Suppressor macrophage treated with lipopolysaccharide for 1 hour (primary cell): Measurements from ENCODE around the gene CALN1.
A peak's percentile ranks its signal among the peaks of the same experiment; 100 is the strongest.

Experiments
- DNase-seq, 3 donors: peaks; one replicate each; pipeline ENCODE4 v3.0.0-alpha.2; 2020 to 2022

CALN1 gene

GRCh38 chr7:72030994-72031667, 381.0 kb downstream of the CALN1 start:
- no peak for DNase-seq

GRCh38 chr7:72028267-72028666, 383.9 kb downstream of the CALN1 start:
- no peak for DNase-seq

DNA sequence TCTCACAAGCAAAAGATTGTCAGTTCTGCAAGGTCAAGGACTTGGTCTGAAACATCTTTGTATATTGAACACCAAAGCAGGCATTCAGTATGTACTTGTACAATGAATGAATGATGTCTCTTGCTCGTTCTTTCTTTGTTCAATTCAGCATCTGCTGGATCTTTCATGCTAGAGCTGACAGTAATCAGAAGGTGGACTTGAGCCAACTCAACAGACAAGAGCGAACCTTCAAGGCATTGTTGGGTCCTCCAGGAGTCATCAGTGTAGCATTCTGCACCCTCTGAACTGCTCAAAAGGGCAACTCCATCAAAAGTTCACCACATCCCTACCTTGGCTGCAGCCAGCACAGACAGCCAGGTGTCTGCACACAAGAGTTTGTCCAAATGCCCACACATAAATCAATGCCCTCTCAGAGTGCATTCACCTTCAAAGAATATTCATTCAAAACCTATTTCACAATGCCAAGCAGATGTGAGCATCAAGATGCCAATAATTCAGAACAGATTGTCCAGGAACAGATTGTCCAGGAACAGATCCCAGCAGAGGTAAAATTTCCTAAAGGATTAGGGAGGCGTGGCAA, 386.7 kb downstream of the CALN1 start:
- DNase-seq: no peak

- DNase-seq: peak in 2 of 3 donors; percentile 22 to 34
Measured at GRCh38 chr7:72023926-72024325, 388.2 kb downstream of the CALN1 start.

- no peak for DNase-seq
Measured at GRCh38 chr7:72021716-72022115, 390.4 kb downstream of the CALN1 start.

- DNase-seq: no peak
Measured at GRCh38 chr7:72020311-72020710, 391.8 kb downstream of the CALN1 start.

GRCh38 chr7:72019436-72019835, 392.7 kb downstream of the CALN1 start:
- no peak for DNase-seq

GRCh38 chr7:72017756-72018155, 394.4 kb downstream of the CALN1 start:
- no peak for DNase-seq

DNA sequence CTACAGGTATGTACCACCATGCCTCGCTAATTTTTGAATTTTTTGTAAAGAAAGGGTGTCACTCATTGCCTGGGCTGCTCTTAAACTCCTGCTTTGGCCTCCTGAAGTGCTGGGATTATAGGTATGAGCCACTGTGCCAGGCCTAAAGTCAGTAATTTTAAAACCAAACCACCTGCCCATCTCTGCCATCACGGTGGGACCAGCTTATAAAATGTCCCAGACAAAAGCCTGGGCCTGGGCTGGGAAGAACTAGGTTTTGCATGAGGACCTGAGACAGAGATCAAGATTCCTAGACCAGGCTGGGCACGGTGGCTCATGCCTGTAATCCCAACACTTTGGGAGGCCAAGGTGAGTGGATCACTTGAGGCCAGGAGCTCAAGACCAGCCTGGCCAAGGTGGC, 395.6 kb downstream of the CALN1 start:
- DNase-seq: no peak

DNA sequence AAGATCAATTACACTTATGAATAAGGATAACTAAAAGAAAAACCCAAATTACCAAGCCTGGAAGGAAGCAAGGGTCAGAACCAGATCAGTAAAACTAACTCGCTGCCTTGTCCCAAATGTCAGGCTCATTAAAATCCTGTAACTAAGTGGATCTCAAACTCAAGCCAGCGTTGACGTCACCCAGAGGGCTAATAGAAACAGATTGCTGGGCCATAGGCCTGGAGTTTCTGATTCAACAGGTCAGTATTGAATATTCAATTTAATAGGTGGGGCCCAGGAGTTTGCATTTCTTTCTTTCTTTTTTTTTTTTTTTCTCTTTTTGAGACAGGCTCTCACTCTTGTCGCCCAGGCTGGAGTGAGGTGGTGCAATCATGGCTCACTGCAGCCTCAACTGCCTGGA, 397.0 kb downstream of the CALN1 start:
- DNase-seq: no peak

DNA sequence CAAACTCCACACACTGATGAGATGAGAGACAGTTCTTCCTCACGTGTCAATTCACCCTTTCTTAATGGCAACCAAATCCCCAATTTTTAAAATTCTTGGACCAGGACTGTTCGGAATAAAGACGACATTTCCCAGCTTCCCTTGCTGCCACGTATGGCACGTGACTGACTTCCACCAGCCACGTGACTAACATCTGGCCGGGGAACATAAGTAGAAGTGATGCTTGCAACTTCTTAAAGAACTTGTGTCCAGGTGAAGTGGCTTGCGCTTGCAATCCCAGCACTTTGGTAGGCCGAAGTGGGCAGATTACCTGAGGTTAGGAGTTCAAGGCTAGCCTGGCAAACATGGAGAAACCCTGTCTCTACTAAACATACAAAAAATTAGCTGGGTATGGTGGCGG, 405.1 kb downstream of the CALN1 start:
- no peak for DNase-seq

DNA sequence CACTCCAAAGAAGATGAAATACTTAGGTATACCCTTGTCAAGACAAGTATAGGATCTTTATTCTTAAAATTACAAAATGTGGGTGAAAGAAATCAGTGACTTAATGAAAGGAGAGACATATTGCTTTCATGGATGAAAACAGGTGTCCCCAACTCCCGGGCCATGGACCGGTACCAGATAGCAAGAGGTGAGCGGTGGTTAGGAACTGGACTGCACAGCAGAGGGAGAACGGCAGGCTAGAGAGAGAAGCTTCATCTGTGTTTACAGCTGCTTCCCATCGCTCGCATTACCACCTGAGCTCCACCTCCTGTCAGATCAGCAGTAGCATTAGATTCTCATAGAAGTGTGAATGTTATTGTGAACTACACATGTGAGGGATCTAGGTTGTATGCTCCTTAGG, 408.9 kb downstream of the CALN1 start:
- no peak for DNase-seq

DNA sequence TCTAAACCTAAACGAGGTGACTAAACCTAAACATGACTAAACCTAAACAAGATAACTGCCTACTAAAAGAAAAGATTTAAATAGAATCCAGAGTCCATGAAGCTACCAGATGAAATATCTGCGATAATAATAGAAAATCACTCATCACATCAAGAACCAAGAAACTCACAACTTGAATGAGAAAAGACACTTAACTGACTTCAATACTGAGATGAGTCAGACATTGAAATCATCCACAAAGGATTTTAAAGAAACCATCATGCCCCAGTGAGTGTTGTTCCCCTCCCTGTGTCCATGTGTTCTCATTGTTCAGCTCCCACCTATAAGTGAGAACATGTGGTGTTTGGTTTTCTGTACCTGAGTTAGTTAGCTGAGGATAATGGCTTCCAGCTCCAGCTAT, 416.0 kb downstream of the CALN1 start:
- DNase-seq: no peak

DNA sequence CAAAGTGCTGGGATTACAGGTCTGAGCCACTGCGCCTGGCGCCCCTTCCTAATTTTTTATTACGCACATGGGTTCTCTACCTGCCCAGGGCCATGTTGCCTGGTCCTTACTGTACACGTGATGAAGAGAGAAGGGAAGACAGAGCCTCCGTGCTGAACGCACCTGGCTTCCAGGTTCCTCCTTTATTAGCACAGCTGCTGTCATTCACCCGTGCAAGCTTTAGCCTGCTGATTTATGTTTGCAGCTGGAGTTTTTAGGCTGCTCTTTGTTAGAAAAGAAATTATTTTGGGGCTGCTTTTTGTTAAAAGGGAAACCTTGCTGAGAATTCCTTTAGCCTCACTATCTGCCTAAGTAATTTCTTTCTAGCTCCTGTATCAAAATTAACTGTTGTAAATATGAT, 417.0 kb downstream of the CALN1 start:
- DNase-seq: no peak

DNA sequence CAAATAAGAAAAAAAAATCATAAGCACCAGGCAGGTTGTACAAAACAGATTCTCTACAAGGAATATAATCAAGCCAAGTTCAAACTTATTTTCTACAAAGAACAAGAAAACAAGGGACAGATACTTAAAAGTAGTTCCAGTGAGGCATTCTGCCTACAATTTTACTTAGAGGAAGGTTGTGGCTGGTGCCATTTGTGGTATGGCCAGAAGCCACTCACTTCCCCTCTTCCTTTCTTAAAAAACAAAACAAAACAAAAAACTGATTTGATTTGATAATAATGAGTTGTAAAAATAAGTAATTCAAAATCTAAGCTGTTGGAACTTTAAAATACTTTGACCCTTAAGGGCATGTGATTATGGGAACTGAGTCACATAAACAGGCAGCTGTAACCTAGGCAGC, 420.6 kb downstream of the CALN1 start:
- no peak for DNase-seq

GRCh38 chr7:71990138-71990462, 422.0 kb downstream of the CALN1 start:
- DNase-seq: no peak

DNA sequence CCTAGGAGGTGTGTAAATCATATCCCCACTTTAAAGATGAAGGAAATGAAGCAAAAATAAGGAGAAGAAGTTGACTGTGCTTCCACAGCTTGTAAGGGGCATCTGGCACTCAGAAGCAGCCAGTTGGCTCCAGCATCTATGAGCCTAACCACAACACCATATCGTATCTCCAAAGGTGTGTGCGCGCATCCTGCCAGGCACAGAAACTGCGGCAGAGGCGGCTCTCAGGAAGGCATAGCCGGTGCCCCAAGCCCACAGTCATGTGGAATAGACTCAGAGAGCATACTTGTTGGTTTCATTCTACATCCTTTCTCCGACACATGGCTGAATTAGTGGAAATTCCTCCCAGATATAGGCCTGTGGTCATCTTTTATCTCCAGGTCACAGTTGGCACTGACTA, 423.9 kb downstream of the CALN1 start:
- no peak for DNase-seq

GRCh38 chr7:71987200-71987767, 424.9 kb downstream of the CALN1 start:
- DNase-seq: no peak

DNA sequence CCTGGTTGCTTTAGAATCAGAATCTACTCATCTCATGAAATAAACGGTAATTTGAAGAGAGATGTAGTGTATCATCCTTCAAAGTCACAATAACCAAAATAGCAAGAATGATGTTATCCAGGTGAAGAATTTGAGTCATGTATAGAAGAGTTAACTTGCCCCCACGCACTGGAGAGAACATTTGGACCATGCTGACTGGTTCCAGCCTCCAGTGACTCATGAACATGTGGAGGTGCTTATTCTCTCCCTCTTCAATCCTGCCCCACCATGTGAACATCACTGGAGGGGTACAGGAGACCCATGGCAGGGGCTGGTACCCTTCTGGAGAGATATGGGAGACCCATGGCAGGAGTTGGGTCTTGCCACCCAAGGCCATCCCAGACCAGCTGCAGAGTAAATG, 427.8 kb downstream of the CALN1 start:
- peak in 1 of 3 donors; percentile 8 for DNase-seq

GRCh38 chr7:71982851-71983250, 429.3 kb downstream of the CALN1 start:
- peak in 1 of 3 donors; percentile 5 for DNase-seq

DNA sequence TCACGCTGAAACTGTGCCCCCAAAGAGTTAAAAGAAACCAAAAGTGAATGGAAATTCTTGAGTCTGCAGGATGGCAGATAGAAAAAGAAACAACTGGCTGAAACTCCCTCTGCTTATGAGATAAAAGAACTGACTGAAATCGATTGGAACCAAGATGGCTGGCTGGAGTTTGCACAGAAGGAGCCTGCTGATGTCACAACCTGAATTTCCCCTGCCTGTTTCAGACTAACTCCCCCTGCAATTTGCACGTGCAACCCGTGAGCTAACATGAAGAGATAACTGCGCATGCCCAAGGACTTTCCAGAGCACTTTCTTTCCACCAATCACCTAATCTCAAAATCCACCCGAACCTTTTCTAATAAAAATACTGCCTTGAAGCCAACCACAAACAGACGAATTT, 435.5 kb downstream of the CALN1 start:
- DNase-seq: no peak

DNA sequence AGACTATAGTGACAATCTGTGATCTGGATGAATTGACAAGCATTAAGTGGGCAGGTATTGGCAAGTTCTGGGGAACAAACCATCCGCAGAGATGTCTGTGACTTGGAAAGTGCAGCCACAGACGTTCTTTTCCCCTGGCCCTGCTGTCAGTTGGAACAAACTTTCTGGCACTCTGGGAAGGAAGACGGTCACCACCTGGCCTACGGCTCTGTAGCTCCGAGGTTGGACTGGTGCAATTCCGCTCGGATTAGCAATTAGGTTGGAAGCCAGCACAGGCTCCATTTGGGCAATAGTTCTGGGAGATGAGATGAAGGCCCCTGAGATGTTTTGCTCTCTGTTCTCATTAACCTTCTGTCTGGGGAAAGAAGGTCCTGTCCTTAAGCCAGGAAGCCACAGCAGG, 437.5 kb downstream of the CALN1 start:
- no peak for DNase-seq

DNA sequence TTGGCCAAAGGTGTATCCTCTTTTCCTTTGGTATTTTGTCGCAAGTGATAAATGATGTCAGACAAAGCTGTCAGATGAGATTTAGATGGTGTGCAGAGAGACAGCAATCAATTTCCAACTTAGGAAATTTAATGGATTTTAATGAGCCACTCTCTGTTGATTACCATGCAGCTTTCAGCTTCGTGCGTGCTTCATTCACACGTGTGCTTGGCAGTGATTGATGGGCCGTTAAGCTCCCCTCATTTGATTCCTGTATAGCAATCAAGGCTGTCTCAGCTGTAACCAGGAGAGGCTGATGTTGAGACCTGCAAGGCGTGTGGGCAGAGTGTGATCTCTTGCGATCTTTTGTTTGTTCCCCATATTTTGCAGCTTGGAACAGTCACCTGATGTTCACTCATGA, 439.6 kb downstream of the CALN1 start:
- DNase-seq: no peak

GRCh38 chr7:71970725-71971124, 441.4 kb downstream of the CALN1 start:
- no peak for DNase-seq

DNA sequence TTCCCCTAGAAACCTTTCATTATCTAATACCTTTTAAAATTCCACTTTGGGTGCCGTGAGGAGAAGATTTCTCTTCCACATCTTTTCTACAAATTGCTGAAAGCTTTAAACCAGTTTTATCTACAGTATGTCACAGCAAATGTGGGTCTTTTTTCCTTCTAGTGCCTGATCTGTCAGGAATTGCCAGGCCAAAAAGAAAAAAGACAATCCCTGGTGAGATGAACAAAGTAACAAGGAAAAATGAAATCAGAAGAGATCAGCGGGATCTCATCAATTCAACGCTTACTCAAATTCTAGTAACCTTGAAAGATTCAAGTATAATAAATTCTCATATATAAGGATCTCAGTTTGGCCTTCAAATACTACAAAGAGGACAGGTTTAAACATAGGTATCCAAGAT, 449.5 kb downstream of the CALN1 start:
- DNase-seq: no peak
